ENCODE measurements around the gene DBNL. TPM values are rescaled to one million over a fixed set of nuclear protein-coding genes. Genes with fewer than 3 reads are reported as not detected.

DBNL gene
- total RNA-seq, 4 donors from 2014 or later: 113 to 139 (median 126) TPM

GRCh38 chr7:44099669-44100068, 55.2 kb downstream of the DBNL start:
- no peaks in the 10 kb centered on the region for H3K36me3 ChIP-seq
- H3K27ac ChIP-seq: peak overlapping the region in 2 of 4 donors; percentile 91 to 97
- DNase-seq (ENCODE audit: low spot score in 2 of 2): no peak
- TF ChIP-seq POLR2A (IDR thresholded peaks at IDR 0.05): no peak
- 56 to 62% methylated on average over 4 of the region's 4 CpGs for WGBS, 2 donors
- H3K27me3 ChIP-seq: no peaks in the 10 kb centered on the region
- no peak overlapping the region for H3K4me3 ChIP-seq
- no peaks in the 10 kb centered on the region for H3K9me3 ChIP-seq
- peaks cover 0 to 57% (median 15%) of the 10 kb centered on the region in 4 donors for H3K4me1 ChIP-seq

GRCh38 chr7:44100458-44101302, 56.2 kb downstream of the DBNL start:
- Histone ChIP-seq H3K36me3 (no peaks in the 10 kb centered on the region), H3K4me1 (peaks cover 0 to 57% (median 16%) of the 10 kb centered on the region in 4 donors), H3K4me3 (no peak overlapping the region), H3K27me3 (no peaks in the 10 kb centered on the region), H3K27ac (peak overlapping the region; percentile 40 to 97 (median 82)), H3K9me3 (no peaks in the 10 kb centered on the region)
- no peak for TF ChIP-seq CTCF (IDR thresholded peaks at IDR 0.05)
- no peak for TF ChIP-seq EP300 (IDR thresholded peaks at IDR 0.05)
- no peak for TF ChIP-seq POLR2A (IDR thresholded peaks at IDR 0.05)
- WGBS, 2 donors: 27 to 43% methylated on average over 10 of the region's 10 CpGs
- DNase-seq (ENCODE audit: low spot score in 2 of 2): no peak

- peaks cover 0 to under 1% (median 0%) of the 10 kb centered on the region in 3 donors for H3K36me3 ChIP-seq
- H3K9me3 ChIP-seq: no peaks in the 10 kb centered on the region
- whole genome bisulfite sequencing, 2 donors: 73 to 92% methylated on average over 3 of the region's 3 CpGs
- H3K27me3 ChIP-seq: no peaks in the 10 kb centered on the region
- DNase-seq (ENCODE audit: low spot score in 2 of 2): no peak
- H3K27ac ChIP-seq: peak overlapping the region; percentile 40 to 97 (median 82)
- H3K4me3 ChIP-seq: no peak overlapping the region
- peaks cover 0 to 64% (median 21%) of the 10 kb centered on the region in 4 donors for H3K4me1 ChIP-seq
- TF ChIP-seq POLR2A (IDR thresholded peaks at IDR 0.05) (no peak), CTCF (IDR thresholded peaks at IDR 0.05) (no peak), EP300 (IDR thresholded peaks at IDR 0.05) (no peak)
These were observed 56.9 kb downstream of the DBNL start for GRCh38 chr7:44101303-44101965.

- no peaks in the 10 kb centered on the region for H3K9me3 ChIP-seq
- peak; percentile 59 to 60 for DNase-seq (ENCODE audit: low spot score in 2 of 2)
- no peak overlapping the region for H3K4me3 ChIP-seq
- peak overlapping the region; percentile 34 to 97 (median 82) for H3K27ac ChIP-seq
- no peaks in the 10 kb centered on the region for H3K27me3 ChIP-seq
- no peak for TF ChIP-seq CTCF (IDR thresholded peaks at IDR 0.05)
- TF ChIP-seq EP300 (IDR thresholded peaks at IDR 0.05): peak in 1 of 2 donors; percentile 50
- H3K36me3 ChIP-seq: peaks cover 0 to 8% (median 0%) of the 10 kb centered on the region in 3 donors
- peaks cover 0 to 72% (median 23%) of the 10 kb centered on the region in 4 donors for H3K4me1 ChIP-seq
- 72 to 73% methylated on average over 13 to 14 of the region's 14 CpGs for WGBS, 2 donors
These were observed 57.7 kb downstream of the DBNL start for GRCh38 chr7:44101966-44102845.

GRCh38 chr7:44102846-44103565, 58.5 kb downstream of the DBNL start:
- no peak for TF ChIP-seq EP300 (IDR thresholded peaks at IDR 0.05)
- TF ChIP-seq POLR2A (IDR thresholded peaks at IDR 0.05): no peak
- no peak for TF ChIP-seq CTCF (IDR thresholded peaks at IDR 0.05)
- Histone ChIP-seq H3K27me3 (no peaks in the 10 kb centered on the region), H3K27ac (peak overlapping the region; percentile 25 to 97 (median 82)), H3K4me1 (peaks cover 0 to 75% (median 24%) of the 10 kb centered on the region in 4 donors), H3K36me3 (peaks cover 0 to 16% (median 0%) of the 10 kb centered on the region in 3 donors), H3K9me3 (no peaks in the 10 kb centered on the region), H3K4me3 (no peak overlapping the region)
- WGBS, 2 donors: 77 to 84% methylated on average over 8 of the region's 8 CpGs
- no peak for DNase-seq (ENCODE audit: low spot score in 2 of 2)

Measured in tibial nerve (tissue), 4 donors.